Stimulated activated CD4-positive, alpha-beta T cell treated with anti-CD3 and anti-CD28 coated beads, Interleukin-4, amount 100 ng/mL, for 1 hour (primary cell): Measurements from ENCODE around the gene SKAP2.

ENCODE experiments used
- DNase-seq: peaks from one replicate; pipeline ENCODE4 v3.0.0-alpha.2; 2020

Gene SKAP2

DNA sequence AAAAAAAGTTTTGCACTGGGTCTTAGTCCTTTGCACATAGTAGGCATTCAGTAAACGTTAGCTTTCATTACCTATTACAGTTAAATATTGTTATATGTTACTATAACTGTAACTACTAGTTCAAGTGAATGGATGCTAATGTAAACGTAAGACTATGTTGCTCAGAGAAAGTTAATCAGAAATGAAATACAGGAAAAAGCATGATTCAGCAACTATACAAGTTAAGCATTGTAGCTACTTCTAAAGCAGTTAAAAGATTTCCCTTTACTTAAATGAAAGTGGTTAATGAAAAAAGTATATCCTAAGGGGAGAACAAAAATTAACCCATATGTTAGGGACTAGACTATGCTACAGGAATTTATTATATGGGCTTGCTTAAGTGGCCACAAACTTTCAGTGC lies 121.2 kb downstream of the SKAP2 start:
- no peak for DNase-seq

DNA sequence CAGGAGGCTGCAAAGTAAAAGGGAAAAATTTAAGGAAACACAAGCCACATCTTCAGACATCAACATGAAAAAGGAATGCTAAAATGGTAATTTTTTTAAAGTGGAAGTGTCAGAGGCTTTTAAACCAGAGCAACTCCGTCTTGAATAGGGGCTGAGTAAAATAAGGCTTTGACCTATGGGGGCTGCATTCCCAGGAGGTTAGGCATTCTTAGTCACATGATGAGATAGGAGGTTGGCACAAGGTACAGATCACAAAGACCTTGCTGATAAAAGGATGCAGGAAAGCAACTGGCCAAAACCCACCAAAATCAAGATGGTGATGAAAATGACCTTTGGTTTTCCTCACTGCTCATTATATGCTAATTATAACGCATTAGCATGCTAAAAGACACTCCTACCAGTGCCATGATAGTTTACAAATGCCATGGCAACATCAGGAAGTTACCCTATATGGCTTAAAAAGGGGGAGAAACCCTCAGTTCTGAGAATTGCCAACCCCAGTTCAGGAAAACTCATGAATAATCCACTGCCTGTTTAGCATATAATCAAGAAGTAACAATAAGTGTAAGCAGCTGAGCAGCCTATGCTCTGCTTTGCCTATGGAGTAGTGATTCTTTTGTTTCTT lies 128.3 kb downstream of the SKAP2 start:
- DNase-seq, result no peak

DNA sequence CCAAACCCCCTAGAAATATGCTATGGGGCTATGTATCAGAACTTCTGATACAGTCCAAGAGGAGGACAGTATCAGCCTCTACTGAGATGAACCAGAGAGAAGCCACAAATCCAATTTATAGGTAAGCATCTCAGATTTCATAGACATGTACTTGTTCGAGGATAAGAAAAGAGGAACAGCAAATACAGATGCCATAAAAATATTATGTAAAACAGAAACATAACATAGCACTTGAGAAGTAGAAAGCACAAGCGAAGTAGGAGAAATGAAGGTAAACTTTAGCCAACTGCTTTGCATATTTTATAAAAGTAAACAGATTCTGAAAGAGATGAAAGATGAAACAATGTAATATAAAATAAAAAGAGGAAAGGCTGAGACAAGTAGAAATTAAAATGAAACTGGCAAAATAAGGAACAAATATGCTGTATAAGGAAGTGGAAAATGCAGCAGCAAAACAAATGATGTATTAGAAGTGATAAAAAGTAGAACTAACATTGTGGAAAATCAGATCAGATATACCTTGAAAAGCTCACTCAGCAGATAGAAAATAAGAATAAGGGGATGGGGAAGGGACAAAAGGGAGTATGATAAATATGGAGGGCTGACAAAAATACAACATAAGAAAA lies 135.1 kb downstream of the SKAP2 start:
- no peak for DNase-seq

DNA sequence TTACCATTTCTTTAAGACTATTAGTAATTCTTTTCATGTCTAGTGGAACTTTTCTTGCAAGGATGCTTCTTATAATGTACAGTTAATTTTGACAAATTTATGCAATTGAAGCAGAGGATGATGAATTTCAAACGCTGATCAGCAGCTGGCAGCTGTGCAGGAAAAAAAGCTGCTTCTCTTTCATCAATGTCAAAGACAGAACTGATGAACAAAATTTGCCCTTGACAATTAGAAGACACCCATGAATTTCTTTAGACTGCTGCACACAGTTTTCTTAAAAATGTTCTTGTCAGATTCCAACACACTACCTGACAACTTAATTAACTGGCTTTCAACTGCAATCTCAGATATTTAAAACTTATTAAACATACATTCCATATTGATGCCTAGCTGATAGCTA lies 138.3 kb downstream of the SKAP2 start:
- DNase-seq, result no peak

DNA sequence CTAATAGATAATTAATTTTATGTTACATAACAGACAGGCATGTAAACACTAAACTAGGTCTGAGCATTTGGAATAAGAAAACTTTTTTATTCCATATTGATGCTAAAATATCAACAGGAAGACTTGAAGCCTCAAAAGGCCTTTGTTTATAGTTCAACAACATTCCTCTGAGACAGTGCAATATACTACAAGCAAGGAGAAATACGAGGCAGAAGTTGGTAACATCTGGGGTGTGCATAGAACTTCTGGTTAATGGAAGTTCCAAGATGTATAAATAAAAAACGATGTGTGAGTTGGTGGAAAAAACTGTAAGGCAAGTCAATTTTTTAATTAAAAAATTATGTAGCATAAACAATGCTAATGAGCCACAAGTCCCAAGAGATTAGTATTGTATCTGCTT lies 139.6 kb downstream of the SKAP2 start:
- no peak for DNase-seq

DNA sequence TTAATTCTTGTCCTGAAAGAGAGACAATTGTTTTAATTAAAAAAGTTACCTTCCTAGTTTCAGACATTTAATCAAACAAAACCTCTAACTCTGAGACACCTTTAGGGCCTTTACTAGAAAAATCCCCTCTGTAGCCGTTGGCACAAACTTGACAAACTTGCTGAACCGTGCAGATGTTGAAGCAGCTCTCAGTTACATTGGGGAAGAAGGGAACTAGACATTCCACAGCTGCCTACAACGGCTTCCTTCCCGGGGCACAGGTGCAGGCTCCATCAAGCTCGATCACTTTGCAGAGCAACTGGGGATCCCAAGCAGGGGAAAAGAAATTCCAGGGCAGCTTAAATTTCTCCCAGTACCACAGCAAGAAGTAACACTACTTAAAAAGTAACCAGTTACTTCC lies 141.3 kb downstream of the SKAP2 start:
- DNase-seq, result no peak

DNA sequence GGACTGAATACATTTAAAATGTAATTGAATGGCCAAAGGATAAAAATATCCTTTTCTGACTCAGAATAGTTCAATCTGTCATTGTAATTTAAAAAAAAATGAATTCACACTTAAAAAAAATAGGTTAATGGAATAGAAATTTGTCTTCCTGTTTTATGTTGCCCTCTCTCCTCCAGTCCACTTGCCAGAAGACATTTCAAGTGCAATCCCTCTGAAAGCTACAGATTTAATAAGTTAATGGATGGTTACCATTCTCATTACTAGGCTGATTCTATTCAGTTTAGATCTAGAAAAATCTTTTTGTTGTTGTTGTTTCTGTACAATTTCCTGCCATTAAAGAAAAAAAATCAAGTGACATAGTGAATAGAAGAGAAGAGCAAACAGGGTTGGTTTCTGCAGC lies 142.9 kb downstream of the SKAP2 start:
- DNase-seq, result no peak

DNA sequence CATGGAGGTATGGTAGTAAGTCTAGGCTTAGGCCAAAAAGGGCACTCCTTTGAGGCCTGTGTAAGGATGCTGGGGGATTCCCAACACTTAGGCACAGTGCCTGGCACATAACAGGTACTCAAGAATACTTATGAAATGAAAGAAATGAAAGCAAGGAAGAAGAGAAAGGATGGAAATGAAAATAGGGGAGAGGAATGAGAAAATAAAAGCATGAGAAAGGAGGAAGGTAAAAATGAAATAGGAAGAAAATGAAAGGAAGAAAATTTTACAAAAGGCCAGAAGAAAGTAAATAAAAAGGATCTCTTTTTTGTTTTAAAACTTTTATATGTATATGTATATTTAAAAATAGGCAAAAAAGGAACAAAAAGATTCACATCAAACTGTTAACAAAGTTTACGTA lies 146.3 kb downstream of the SKAP2 start:
- no peak for DNase-seq

DNA sequence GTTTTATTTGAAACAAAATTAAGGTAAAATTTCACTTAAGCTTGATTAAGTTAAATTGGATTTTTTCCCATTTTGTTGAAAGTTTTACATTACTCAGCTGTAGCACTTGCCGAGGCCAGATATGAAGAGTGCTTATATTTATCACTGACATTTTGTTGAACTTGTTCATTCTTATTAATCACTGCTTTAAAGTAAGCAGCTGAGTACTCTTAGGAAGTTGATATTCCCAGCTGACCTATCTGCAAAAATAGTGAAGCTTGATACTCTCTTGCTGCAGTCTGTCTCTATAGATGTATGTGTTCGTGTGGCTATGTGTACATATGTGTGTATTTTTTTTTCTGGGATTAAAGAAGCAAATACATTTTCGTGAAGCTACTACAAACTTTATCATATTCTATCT lies 150.0 kb downstream of the SKAP2 start:
- DNase-seq, result no peak

DNA sequence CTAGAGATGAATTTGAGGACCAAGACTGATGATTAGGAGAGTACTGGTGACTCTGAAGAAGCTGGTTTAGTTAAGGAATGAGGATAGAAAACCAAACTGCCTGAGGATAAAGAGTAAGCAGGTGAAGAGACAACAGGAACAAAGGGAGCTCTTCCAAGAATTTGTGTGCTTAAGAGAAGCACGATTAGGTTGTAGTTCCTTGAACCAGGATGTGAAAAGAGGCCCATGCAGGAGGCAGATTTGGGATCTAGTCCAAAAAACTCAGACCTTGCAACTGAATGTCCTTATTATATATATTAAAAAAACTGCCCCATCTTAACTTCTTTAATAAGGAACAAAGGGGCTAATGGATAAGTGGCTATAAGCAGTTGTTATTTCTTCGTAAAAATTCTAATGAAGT lies 150.4 kb downstream of the SKAP2 start:
- DNase-seq, result no peak

DNA sequence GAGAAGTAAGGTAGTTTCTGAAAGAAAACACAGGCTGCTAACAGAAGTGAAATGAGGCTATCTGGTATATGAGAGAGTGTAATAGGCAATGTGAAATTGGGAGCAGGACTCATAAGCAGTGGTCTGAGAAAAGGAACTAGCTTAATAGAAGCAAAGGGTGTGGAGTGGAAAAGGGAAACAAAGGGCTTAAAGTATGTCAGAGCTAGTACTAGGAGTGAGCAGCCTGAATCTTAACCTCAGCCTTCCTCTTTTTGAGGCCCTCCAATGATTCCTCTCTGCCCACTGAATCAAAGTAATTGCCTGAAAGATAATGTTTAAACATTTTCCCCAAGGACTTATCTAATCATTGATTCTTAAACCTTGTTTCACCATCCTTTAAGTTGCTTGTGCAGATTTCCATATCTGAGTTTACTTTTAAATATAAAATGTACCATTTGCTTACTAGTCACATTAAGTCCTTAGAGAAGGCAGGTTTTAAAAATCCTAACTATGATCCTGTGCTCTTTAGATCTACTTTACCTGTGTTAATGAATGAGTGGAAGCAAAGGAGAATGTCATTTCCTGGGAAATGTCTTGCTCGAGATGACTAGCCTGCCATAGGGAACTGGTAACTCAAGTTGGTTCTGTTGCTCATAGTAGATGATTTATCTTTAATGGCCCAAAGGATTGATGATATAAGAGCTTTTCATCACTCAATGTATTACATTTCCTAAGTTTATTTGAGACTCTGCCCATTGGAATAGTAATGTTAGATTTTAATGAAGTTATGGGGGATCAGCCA lies 155.0 kb downstream of the SKAP2 start:
- DNase-seq, result no peak

DNA sequence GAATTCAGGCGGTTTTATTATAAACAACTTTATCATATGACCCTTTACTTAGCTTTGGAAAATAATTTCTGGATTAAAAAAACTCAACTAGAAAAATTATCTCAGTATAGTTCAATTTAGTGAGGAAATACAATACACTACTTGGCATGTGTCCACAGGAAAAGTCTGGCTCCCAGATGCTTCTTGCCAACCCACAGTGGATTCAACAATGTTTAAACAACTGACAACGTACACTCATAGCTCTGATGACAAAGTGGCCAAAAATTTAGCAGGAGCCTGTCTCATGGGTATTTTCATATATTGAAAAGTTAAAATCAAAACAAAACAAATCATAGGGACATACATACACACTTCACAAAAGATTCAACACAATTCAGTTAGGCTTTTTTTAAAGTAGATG lies 158.8 kb downstream of the SKAP2 start:
- DNase-seq, result no peak

DNA sequence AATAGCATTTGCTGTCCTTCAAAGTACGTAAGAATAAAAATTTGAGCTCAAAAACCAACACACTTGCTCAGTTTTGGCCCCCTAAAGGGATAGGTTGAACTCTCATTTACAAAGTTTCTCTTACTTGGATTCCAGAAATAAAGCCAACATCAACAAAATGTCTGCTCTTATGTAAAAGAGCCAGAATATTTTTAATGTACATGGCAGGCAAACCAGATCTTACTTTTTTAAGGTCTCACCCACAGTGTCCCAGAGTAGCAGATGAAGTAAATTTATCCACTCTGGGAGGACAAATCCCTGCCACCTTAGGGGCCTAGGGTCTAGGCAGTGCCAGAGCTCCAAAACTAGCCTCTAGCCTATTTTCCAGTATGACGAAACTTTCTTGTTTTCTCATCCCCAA lies 159.6 kb downstream of the SKAP2 start:
- no peak for DNase-seq

DNA sequence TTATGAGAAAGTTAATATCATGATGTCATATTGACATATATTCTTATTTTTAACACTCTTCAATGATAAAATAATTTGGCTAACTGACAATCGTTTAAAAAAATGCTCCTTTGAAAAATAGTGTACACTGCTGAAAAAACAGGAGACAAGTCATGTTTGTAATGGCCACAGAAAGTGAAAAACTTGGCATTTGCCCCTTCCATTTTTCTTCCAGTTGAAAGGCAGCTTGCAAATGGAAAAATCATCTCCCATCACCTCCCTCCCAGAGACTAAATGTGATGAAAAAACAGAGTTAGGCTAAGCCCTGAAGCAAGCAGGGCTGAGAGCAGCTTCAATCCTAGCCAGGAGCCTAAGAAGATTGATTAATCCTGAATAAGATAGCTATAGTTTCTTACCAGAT lies 160.4 kb downstream of the SKAP2 start:
- no peak for DNase-seq

DNA sequence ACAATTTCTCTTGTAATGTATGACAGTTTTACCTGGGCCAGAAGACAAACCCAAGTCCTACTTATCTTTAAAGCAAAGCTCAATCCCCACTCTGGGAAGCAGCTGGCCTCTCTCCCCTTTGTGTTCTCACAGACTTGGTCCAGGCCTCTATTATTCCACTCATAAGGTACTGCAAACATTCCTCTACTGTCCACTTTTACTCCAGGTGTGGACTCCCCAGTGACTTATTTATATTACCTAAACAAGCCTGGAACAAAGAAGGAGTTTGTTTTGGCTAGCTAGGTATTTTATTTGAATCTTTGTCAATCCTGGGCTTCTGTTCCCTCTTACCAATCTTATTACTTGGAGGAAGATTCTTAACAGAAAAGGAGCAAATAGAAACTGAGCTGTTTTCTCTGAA lies 163.5 kb downstream of the SKAP2 start:
- no peak for DNase-seq

DNA sequence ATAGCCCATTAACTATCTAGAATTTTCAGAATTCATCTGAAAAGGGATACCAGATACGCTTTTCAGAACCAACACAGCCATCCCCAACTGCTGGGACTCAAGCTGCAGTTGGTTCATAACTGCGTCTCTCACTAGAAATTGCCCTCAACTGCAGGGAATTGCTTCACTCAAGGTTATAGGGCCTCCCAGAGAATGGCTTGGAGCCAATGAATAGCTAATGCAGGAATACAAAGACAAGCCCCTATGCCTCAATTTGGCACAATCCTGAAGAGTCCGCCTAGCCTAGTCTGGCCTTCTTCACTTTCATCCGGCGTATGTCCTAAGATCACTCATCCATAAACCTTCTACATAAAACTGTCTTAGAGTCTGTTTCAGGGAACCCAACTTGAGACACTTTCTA lies 164.0 kb downstream of the SKAP2 start:
- no peak for DNase-seq

DNA sequence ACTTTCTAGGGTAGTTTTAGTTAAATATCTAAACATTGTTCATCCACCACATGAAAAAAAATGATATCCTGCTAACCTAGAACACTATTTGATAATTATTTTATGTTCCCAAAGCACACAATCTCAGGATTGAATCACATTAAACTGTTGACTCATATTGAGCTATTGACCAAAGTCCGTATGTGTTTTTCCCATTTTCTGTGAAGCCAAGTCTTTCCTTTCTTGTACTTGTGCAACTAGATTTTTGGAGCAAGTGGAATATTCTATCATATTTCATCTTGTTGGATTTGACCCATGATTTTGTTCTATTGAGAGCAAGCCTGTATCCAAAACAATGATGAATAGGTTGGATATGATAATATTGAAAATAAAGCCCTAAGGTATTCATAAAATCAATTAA lies 164.6 kb downstream of the SKAP2 start:
- no peak for DNase-seq

DNA sequence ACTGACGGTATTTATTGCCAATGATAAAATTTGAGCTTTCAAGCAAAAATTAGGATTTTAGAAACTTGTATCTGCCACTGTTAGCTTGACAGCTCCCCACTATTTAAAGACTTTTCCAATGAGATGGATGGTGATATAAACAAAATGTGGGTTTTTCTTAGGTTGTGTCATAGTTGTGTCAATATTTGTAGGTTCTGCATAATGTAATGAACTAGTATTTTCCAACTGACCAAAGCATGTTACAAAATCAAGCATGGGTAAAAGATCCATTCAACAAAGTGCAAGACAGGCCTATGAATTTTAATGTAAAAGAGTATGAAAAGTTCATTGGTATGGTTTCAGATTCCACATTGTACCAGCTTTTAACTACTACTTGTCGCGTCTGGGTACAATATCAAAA lies 165.6 kb downstream of the SKAP2 start:
- no peak for DNase-seq

DNA sequence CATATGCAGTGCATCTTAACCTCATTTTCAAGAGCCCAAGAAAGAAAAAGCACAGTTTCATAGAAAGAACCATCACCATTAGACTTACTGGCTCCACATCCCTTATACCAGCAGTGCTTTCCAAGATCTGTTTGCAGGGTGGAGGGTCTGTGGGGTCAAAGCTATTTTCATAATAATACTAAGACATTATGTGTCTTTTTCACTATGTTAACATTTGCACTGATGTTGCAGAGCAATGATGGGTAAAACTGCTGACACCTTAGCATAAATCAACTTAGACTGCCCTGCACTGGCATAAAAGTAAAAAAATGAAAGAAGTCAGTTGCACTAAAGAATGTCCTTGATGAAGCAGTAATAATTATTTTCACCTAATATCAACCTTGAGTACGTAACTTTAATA lies 166.2 kb downstream of the SKAP2 start:
- no peak for DNase-seq

DNA sequence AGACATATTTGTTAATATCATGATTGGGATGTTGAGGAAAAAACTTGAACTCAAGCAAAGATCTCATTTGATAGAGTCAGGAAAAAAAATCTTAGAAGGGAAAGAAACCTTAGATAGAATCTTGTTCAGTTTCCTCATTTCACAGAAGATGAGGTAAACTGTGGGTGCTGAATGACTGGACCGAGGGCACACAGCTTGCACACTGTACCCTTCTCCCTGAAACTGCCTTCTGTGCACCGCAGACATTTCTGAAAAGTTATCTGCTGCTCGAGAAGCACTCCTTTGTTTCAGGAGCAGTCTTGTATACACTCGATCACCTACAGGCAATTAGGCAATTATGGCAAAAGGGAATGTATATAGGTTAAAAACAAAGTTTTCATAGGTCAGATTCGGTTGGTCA lies 167.4 kb downstream of the SKAP2 start:
- DNase-seq, result no peak

DNA sequence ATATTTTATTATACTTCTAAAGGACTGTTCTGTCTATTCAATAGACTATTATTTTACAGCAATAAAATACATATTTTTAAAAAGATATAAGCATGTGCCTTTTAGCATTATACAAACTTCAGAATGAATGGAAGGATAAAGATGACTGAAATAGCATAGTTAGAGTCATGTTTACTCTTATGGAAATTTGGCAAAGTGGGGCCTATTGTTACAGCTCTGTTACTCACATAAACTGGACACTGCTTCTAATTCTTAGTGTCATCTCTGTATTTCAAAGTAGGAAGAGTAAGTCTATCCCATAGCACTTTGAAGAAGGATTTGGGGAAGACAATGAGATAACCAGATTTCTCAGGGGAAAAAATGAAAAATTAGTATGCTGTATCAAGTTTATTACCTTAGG lies 168.2 kb downstream of the SKAP2 start:
- DNase-seq, result no peak

DNA sequence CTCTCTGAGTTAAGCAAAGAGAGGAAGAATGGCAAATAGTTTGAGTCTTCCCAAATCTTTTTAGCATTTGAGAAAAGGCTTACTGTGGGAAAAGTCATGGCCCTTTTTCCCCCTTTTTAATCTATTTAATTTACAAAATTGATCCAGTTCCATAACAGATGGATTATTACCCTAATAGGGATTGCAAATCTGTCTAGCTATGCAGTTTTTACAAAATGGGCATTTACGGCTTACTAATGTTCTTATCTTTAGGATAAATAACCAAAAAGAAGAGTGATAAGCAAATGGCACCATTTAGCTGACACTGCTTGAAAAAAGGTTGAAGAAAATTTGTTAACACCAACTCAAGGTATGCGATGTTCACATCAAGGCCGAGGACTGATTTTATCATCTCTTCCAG lies 169.7 kb downstream of the SKAP2 start:
- DNase-seq, result no peak

DNA sequence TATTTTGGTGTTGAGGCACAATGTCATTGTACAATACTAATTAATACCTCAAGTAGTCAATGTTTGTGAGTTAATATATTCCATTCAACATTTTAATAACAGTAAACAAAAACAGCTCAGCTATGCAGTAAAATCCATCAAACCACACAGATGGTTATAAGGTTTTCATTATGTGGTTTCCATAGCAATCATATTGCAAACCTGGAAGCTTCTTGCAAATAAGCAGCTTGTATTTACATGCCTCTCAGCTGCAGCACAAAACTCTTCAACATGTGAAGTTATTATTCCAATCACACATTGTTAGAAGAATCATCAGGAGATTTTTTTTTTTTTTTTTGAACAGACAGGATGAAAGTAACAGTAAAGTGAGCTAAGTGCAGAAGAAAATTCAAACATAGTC lies 170.2 kb downstream of the SKAP2 start:
- DNase-seq, result no peak

DNA sequence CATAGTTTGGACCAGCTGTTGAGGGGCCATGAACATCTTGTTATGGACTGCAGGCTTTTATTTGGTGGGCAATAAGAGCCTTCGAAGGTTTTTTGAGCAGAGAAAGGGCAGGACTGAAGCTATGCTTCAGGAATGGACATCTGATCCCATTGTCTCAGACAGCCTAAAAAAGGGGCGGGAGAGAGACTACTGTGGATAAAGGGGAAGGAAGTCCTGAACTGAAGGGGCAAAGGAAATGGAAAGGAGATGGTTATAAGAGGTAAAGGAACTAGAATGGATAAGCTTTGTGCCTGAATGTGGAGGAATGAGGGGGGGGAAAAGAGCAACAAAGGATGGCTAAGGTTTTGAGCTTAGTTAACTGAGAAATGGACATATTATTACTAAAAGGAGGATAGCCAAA lies 172.5 kb downstream of the SKAP2 start:
- no peak for DNase-seq

DNA sequence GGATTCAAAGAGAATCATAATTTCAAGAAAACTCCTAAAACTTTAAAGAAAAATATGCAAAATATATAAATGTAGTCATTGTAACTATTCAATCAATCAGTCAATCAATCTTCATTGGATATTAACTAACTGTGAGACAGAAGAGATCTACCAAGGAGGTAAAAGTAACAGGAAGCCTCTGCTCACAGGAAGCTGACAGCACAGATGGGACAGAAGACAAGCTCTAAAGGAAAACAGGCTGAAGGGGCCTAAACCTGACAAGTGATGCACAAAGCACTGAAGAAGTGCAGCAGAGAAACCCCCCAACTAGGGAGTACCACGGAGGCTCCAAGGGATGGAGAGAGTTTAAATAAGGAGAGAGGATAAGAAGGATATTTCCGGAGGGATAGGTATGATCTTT lies 173.0 kb downstream of the SKAP2 start:
- no peak for DNase-seq
